GM12865 (cell line): ENCODE data around the gene ADSS1.

Experiments
- DNase-seq: peaks from one replicate; pipeline ENCODE4 v3.0.0; 2010; ENCODE audit warnings: low read depth
- H3K4me3 ChIP-seq: 2 replicates; pipeline ENCODE4 v1.5.1; 2011; ENCODE audit warnings: mild to moderate bottlenecking, low read depth, low read length, control low read depth
- TF ChIP-seq, protein P1 (sequence below): IDR thresholded peaks from 2 replicates; pipeline ENCODE4 v1.5.1; 2011; ENCODE audit warnings: low read length, control low read depth, low read depth, inconsistent platforms; ENCODE audit not compliant: insufficient read depth; ENCODE audit errors: missing control alignments

The ADSS1 gene

DNA sequence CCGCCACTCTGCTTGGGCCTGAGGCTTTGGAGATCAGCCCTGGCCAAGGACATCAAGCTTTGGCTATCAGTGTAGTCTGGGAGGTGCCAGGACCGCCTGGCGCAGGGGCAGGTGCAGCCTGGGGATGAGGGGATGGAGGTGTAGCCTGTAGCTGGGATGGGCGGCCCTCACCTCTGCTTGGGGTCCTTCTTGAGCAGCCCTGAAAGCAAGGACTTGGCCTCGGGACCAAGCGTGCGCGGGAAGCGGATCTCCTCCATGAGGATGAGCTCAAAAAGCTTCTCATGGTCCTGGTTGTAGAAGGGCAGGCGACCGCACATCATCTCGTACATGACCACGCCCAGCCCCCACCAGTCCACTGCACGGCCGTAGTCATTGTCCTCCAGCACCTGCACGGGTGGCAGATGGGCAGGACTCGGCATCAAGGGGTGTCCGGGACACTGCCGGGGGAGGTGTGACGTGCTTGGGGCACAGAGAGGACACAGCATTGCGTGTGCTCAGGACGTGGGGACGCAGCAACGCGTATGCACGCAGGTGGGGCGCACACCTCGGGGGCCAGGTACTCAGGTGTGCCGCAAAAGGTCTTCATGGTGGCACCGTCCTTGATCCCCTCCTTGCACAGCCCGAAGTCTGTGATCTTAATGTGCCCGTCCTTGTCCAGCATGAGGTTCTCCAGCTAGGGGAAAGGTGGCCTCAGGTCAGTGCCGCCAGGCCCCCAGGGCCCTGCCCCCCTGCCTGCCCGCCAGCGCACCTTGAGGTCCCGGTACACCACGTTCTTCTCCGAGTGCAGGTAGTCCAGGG is 48.9 kb downstream of the ADSS1 start:
- TF ChIP-seq, protein P1, sequence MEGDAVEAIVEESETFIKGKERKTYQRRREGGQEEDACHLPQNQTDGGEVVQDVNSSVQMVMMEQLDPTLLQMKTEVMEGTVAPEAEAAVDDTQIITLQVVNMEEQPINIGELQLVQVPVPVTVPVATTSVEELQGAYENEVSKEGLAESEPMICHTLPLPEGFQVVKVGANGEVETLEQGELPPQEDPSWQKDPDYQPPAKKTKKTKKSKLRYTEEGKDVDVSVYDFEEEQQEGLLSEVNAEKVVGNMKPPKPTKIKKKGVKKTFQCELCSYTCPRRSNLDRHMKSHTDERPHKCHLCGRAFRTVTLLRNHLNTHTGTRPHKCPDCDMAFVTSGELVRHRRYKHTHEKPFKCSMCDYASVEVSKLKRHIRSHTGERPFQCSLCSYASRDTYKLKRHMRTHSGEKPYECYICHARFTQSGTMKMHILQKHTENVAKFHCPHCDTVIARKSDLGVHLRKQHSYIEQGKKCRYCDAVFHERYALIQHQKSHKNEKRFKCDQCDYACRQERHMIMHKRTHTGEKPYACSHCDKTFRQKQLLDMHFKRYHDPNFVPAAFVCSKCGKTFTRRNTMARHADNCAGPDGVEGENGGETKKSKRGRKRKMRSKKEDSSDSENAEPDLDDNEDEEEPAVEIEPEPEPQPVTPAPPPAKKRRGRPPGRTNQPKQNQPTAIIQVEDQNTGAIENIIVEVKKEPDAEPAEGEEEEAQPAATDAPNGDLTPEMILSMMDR, result no peak

DNA sequence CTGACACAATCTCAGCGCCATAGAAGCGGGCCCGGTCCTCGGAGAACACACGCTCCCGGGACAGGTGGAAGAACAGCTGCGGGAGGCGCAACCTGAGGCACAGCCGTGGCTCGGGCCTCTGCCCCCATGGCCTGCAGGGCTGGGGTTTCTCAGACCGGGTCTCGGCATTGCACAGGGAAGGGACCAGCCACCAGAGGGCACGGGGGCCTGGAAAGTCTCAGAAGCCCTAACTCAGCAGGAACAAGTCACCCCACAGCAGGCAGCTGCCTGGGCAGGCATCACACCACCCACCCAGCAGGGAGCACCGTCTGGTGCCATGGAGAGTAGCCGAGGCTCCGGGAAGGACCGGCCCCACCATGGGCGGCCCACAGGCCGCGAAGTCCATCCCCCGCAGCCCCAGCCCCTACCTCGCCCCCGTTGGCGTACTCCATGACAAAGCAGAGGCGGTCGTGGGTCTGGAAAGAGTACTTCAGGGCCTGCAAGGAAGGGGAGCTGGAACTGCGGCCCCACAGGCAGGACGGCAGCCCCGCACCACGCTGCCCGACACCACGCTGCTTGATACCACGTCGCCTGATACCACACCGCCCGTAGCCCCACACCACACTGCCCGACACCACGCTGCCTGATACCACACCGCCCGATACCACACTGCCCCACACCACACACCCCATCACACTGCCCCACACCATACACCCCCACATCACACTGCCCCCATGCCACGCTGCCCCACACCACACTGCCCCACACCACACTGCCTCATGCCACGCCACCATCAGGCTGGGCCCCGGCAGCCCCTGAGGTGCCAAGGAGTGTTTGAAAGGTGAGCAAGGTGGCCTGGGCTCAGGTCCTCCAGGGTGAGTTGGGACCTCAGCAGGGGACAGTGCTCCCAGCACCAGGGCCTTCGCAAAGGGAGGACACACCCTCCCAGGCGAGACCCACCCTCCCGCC is 49.8 kb downstream of the ADSS1 start:
- H3K4me3 ChIP-seq, result no peak overlapping the region
- DNase-seq, result no peak
- TF ChIP-seq, protein P1, result no peak

More for the DNA sequence above, 48.9 kb downstream of the ADSS1 start:
- H3K4me3 ChIP-seq, result no peak overlapping the region
- no peak for DNase-seq

DNA sequence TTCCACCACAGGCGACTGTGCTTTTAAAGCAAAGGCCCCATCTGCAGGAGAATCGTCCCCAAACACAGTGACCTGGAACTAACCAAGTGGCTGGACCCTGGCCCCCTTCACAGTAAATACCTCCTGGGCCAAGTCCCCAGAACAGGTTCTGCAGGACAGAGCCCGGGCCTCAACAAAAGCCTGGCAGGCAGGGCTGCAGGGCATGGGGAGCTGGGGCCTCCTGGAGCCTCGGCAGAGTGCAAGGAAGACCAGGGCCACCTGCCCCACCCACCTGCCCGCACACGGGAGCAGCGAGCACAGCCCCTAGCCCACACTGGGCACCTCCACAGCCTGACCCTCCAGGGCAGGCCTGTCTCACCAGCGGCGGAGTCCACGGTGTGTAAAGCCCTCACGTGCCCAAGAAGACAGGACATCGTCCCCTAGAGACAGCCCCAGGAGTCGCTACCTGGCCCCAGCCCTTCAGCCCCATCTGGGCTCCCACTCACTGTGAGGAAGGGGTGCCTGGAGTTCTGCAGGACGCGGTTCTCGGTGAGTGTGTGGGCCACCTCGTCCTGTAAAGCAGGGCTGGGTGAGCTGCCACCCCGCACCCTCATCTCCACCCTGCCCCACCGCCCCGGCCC is 50.5 kb downstream of the ADSS1 start:
- no peak for DNase-seq
- TF ChIP-seq, protein P1, result no peak
- no peak overlapping the region for H3K4me3 ChIP-seq

DNA sequence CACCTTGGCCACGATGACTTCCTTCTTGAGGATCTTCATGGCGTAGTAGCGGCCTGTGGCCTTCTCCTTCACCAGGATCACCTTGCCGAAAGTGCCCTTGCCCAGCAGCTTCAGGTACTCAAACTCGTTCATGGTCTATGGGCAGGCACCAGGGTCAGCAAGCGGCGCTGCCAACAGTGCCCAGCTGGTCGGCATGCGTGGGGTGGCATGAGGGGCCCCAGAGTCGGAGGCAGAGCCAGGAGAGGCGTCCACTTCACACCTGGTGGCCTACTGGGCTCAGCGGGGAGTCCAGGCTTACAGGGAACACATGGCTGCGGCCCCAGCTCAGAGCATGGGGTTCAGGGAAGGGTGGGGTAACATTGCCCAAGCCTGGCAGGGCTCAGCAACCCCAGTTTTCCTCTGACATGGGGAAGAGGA is 51.1 kb downstream of the ADSS1 start:
- TF ChIP-seq, protein P1, result no peak
- DNase-seq, result no peak
- H3K4me3 ChIP-seq, result no peak overlapping the region

DNA sequence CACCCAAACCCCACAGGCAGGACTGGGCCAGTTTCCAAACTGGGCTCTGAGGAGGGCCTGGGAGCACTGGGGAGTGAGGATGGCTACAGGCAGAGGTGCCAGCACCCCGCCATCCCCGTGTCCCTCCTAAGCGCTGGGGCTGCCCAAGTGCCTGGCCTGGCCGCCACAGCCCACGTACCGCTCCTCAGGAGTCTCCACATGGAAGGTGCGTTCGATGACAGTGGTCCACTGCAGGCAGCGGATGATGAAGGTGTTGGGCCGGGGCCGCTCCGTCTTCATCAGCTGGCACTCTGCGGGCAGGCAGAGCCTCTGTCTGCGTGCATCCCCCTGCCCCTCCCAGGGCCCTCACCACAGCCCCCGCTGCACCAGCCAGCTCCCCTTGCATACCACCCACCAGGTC is 52.5 kb downstream of the ADSS1 start:
- TF ChIP-seq, protein P1, result no peak
- DNase-seq, result no peak
- no peak overlapping the region for H3K4me3 ChIP-seq

DNA sequence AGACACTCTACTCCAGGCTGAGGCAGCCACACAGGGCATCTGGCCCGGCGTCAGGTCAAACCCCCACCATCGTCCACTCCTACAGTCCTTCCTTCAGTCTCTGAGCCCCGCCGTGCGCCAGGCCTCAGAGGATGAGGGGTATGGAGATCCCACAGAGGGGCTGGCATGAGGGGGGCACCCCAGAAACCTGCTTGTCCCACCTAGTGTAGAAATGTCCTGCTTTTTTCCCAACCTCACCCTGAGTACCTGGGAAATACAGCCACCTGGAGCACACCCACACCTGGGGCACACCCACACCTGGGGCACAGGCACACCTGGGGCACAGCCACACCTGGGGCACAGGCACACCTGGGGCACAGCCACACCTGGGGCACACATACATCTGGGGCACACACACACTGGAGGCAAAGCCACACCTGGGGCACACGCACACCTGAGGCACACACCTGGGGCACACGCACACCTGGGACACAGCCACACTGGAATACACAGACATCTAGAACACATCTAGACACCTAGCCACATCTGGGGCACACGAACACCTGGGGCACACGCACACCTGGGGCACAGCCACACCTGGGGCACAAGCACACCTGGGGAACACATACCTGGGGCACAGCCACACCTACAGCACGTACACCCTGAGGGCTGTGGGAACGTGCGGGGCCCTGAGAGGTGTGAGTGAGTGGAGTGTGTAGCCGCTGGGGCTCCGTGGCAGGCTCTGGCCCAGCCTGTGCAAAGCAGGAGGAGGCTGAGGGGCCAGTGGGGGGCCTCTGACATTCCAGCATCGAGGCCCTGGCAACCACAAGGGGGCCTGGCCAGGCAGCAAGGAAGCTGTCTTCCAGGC is 53.2 kb downstream of the ADSS1 start:
- no peak overlapping the region for H3K4me3 ChIP-seq
- TF ChIP-seq, protein P1, result no peak
- DNase-seq, result no peak
